CD4-positive, CD25-positive, alpha-beta regulatory T cell (primary cell): ENCODE measurements around the gene VAV1. TPM values are rescaled to one million over a fixed set of nuclear protein-coding genes. Genes with fewer than 3 reads are reported as not detected.

Experiments
- ATAC-seq, 2 donors: fragments of 150-1000 bp; cut with Tn5 transposase; one replicate each; pipeline ENCODE4 v1.10.0; 2021; ENCODE audit warnings: low read depth in 2 of 2, moderate number of reproducible peaks in 2 of 2, moderate library complexity in 1 of 2
- DNase-seq, 3 donors: peaks; one replicate each; pipeline versions ENCODE4 v3.0.0 to v3.0.0-alpha.2; 2012 to 2022; ENCODE audit warnings: mixed read lengths in 1 of 3
- H3K27ac ChIP-seq: one replicate; pipeline ENCODE4 v1.7.0; 2013; ENCODE audit warnings: mild to moderate bottlenecking, low read length; ENCODE audit not compliant: insufficient read depth, poor library complexity, severe bottlenecking
- H3K27me3 ChIP-seq: one replicate; pipeline ENCODE4 v1.7.0; 2013; ENCODE audit warnings: low read length; ENCODE audit not compliant: control insufficient read depth, insufficient read depth
- H3K36me3 ChIP-seq: one replicate; pipeline ENCODE4 v1.7.0; 2013; ENCODE audit warnings: mild to moderate bottlenecking, low read length, moderate library complexity; ENCODE audit not compliant: control insufficient read depth, insufficient read depth
- H3K4me1 ChIP-seq: 2 replicates; pipeline ENCODE4 v1.7.0; 2013; ENCODE audit warnings: mild to moderate bottlenecking, low read length; ENCODE audit not compliant: insufficient read depth, control insufficient read depth, poor library complexity, severe bottlenecking
- H3K4me3 ChIP-seq: one replicate; pipeline ENCODE4 v1.7.0; 2013; ENCODE audit warnings: low read depth, mild to moderate bottlenecking, low read length, moderate library complexity
- H3K9me3 ChIP-seq, 2 experiments: 1 replicate in 1 of 2; 2 replicates in 1 of 2; pipeline ENCODE4 v1.7.0; 2013; ENCODE audit warnings: low read length in 2 of 2, mild to moderate bottlenecking in 1 of 2, moderate library complexity in 1 of 2; ENCODE audit not compliant: control insufficient read depth in 2 of 2
- H3K27ac Mint-ChIP-seq, 3 donors: one replicate each; pipeline ENCODE4 v1.8.0; 2020 to 2022; ENCODE audit warnings: mild to moderate bottlenecking in 3 of 3, mixed read lengths in 3 of 3, moderate library complexity in 2 of 3
- H3K27me3 Mint-ChIP-seq: one replicate; pipeline ENCODE4 v1.8.0; 2022; ENCODE audit warnings: mild to moderate bottlenecking, mixed read lengths
- H3K36me3 Mint-ChIP-seq: one replicate; pipeline ENCODE4 v1.8.0; 2020; ENCODE audit warnings: mixed read lengths
- H3K4me1 Mint-ChIP-seq, 4 donors: one replicate each; pipeline ENCODE4 v1.8.0; 2020 to 2022; ENCODE audit warnings: mixed read lengths in 4 of 4, mild to moderate bottlenecking in 1 of 4
- H3K4me3 Mint-ChIP-seq, 4 donors: one replicate each; pipeline ENCODE4 v1.8.0; 2020 to 2022; ENCODE audit warnings: mild to moderate bottlenecking in 4 of 4, mixed read lengths in 4 of 4, moderate library complexity in 3 of 4
- H3K9me3 Mint-ChIP-seq, 7 donors: one replicate each; pipeline ENCODE4 v1.8.0; 2020 to 2022; ENCODE audit warnings: mixed read lengths in 7 of 7, mild to moderate bottlenecking in 3 of 7, moderate library complexity in 2 of 7
- polyA plus RNA-seq, 4 donors: library from polyadenylated mRNA; unstranded; fragments of 300-500 nt; fragmentation: Illumina TruSeq; gene quantifications; one replicate each; pipeline ENCODE4 v1.2.3, GENCODE V29; 2021
- total RNA-seq: library from RNA; stranded (reverse); gene quantifications from one replicate; pipeline ENCODE4 v1.2.3, GENCODE V29; 2022

The VAV1 gene
- total and polyA plus RNA-seq, 5 donors from 2014 or later, result 14.8 to 117 (median 22.7) TPM

GRCh38 chr19:6853868-6854267 lies 81.4 kb downstream of the VAV1 start:
- ATAC-seq (no peak), DNase-seq (no peak)
- Histone ChIP-seq H3K4me1 (no peaks in the 10 kb centered on the region), H3K4me3 (no peak overlapping the region), H3K36me3 (peaks cover 70% of the 10 kb centered on the region), H3K27ac (no peak overlapping the region), H3K9me3 (no peaks in the 10 kb centered on the region), H3K27me3 (no peaks in the 10 kb centered on the region)
- Mint-ChIP-seq H3K27ac (peak overlapping the region; percentile 5 to 71 (median 15)), H3K36me3 (peaks cover 50% of the 10 kb centered on the region), H3K9me3 (no peaks in the 10 kb centered on the region), H3K27me3 (no peaks in the 10 kb centered on the region), H3K4me3 (no peak overlapping the region), H3K4me1 (peaks cover 0 to 7% (median 0%) of the 10 kb centered on the region in 4 donors)

- Histone ChIP-seq H3K27ac (no peak overlapping the region), H3K4me3 (no peak overlapping the region), H3K9me3 (no peaks in the 10 kb centered on the region), H3K27me3 (no peaks in the 10 kb centered on the region), H3K4me1 (no peaks in the 10 kb centered on the region), H3K36me3 (peaks cover 67% of the 10 kb centered on the region)
- Mint-ChIP-seq H3K4me1 (peaks cover 0 to 4% (median 0%) of the 10 kb centered on the region in 4 donors), H3K36me3 (peaks cover 44% of the 10 kb centered on the region), H3K27ac (peak overlapping the region in 1 of 3 donors; percentile 23), H3K27me3 (no peaks in the 10 kb centered on the region), H3K4me3 (no peak overlapping the region), H3K9me3 (no peaks in the 10 kb centered on the region)
- DNase-seq, result no peak
- ATAC-seq, result no peak
Measured at GRCh38 chr19:6854758-6855157, 82.2 kb downstream of the VAV1 start.

GRCh38 chr19:6856749-6857372 lies 84.4 kb downstream of the VAV1 start:
- H3K36me3 ChIP-seq, result peaks cover 47% of the 10 kb centered on the region
- no peaks in the 10 kb centered on the region for H3K9me3 ChIP-seq
- DNase-seq (no peak), ATAC-seq (no peak)
- H3K4me1 ChIP-seq, result no peaks in the 10 kb centered on the region
- no peaks in the 10 kb centered on the region for H3K27me3 Mint-ChIP-seq
- H3K27ac Mint-ChIP-seq, result peak overlapping the region in 1 of 3 donors; percentile 48
- no peak overlapping the region for H3K4me3 Mint-ChIP-seq
- H3K9me3 Mint-ChIP-seq, result no peaks in the 10 kb centered on the region
- H3K36me3 Mint-ChIP-seq, result peaks cover 35% of the 10 kb centered on the region
- H3K4me3 ChIP-seq, result no peak overlapping the region
- no peak overlapping the region for H3K27ac ChIP-seq
- no peaks in the 10 kb centered on the region for H3K27me3 ChIP-seq
- peaks cover 0 to 4% (median 4%) of the 10 kb centered on the region in 4 donors for H3K4me1 Mint-ChIP-seq

- peaks cover 5% of the 10 kb centered on the region for H3K36me3 Mint-ChIP-seq
- peak in 1 of 3 donors; percentile 11 for DNase-seq
Measured at GRCh38 chr19:6861683-6862286, 89.3 kb downstream of the VAV1 start.

GRCh38 chr19:6862673-6863078 lies 90.2 kb downstream of the VAV1 start:
- Histone ChIP-seq H3K36me3 (no peaks in the 10 kb centered on the region), H3K27ac (peak overlapping the region; percentile 41), H3K4me1 (peaks cover 8% of the 10 kb centered on the region), H3K27me3 (no peaks in the 10 kb centered on the region), H3K9me3 (no peaks in the 10 kb centered on the region), H3K4me3 (peak overlapping the region; percentile 73)
- H3K36me3 Mint-ChIP-seq, result no peaks in the 10 kb centered on the region
- peaks cover 0 to 1% (median 0%) of the 10 kb centered on the region in 7 donors for H3K9me3 Mint-ChIP-seq
- H3K4me3 Mint-ChIP-seq, result peak overlapping the region; percentile 80 to 86 (median 83)
- ATAC-seq, result peak; percentile 86 to 88
- H3K27me3 Mint-ChIP-seq, result no peaks in the 10 kb centered on the region
- peak; percentile 80 to 90 (median 87) for DNase-seq
- H3K27ac Mint-ChIP-seq, result peak overlapping the region; percentile 59 to 96 (median 72)
- peaks cover 6 to 19% (median 12%) of the 10 kb centered on the region in 4 donors for H3K4me1 Mint-ChIP-seq

More at GRCh38 chr19:6861683-6862286, 89.3 kb downstream of the VAV1 start:
- Histone ChIP-seq H3K27me3 (no peaks in the 10 kb centered on the region), H3K4me3 (no peak overlapping the region), H3K36me3 (peaks cover 7% of the 10 kb centered on the region), H3K9me3 (no peaks in the 10 kb centered on the region), H3K27ac (peak overlapping the region; percentile 41), H3K4me1 (peaks cover 8% of the 10 kb centered on the region)
- peak overlapping the region in 2 of 3 donors; percentile 39 to 81 for H3K27ac Mint-ChIP-seq
- peaks cover 0 to 1% (median 0%) of the 10 kb centered on the region in 7 donors for H3K9me3 Mint-ChIP-seq
- H3K4me1 Mint-ChIP-seq, result peaks cover 6 to 19% (median 12%) of the 10 kb centered on the region in 4 donors
- peak overlapping the region in 3 of 4 donors; percentile 22 to 83 (median 70) for H3K4me3 Mint-ChIP-seq
- no peak for ATAC-seq
- H3K27me3 Mint-ChIP-seq, result no peaks in the 10 kb centered on the region

GRCh38 chr19:6864325-6864940 lies 91.9 kb downstream of the VAV1 start:
- Mint-ChIP-seq H3K4me3 (peak overlapping the region in 2 of 4 donors; percentile 40 to 53), H3K27ac (peak overlapping the region in 1 of 3 donors; percentile 14), H3K9me3 (peaks cover 0 to 1% (median 0%) of the 10 kb centered on the region in 7 donors)

GRCh38 chr19:6865849-6866248 lies 93.3 kb downstream of the VAV1 start:
- no peak overlapping the region for H3K27ac Mint-ChIP-seq
- ATAC-seq, result no peak
- no peak overlapping the region for H3K4me3 Mint-ChIP-seq
- no peaks in the 10 kb centered on the region for H3K36me3 Mint-ChIP-seq
- Histone ChIP-seq H3K36me3 (no peaks in the 10 kb centered on the region), H3K27ac (no peak overlapping the region), H3K27me3 (no peaks in the 10 kb centered on the region), H3K4me3 (no peak overlapping the region), H3K9me3 (no peaks in the 10 kb centered on the region), H3K4me1 (peaks cover 8% of the 10 kb centered on the region)
- H3K9me3 Mint-ChIP-seq, result peaks cover 0 to 1% (median 0%) of the 10 kb centered on the region in 7 donors
- DNase-seq, result no peak
- H3K4me1 Mint-ChIP-seq, result peaks cover 6 to 19% (median 12%) of the 10 kb centered on the region in 4 donors
- peaks cover 3% of the 10 kb centered on the region for H3K27me3 Mint-ChIP-seq

More at GRCh38 chr19:6864325-6864940, 91.9 kb downstream of the VAV1 start:
- Histone ChIP-seq H3K4me3 (no peak overlapping the region), H3K27ac (no peak overlapping the region), H3K9me3 (no peaks in the 10 kb centered on the region), H3K4me1 (peaks cover 8% of the 10 kb centered on the region), H3K36me3 (no peaks in the 10 kb centered on the region), H3K27me3 (no peaks in the 10 kb centered on the region)
- DNase-seq (no peak), ATAC-seq (no peak)
- Mint-ChIP-seq H3K36me3 (no peaks in the 10 kb centered on the region), H3K27me3 (no peaks in the 10 kb centered on the region), H3K4me1 (peaks cover 6 to 19% (median 12%) of the 10 kb centered on the region in 4 donors)
